SK-MEL-5 (cell line): ENCODE data around the gene DMPK. TPM values are rescaled to one million over a fixed set of nuclear protein-coding genes. Genes with fewer than 3 reads are reported as not detected.

ENCODE experiments used
- DNase-seq: peaks from one replicate; pipeline ENCODE4 v3.0.0-alpha.2; 2016; ENCODE audit warnings: low read depth, low spot score
- in situ Hi-C: cut with HindIII; loops from 2 replicates; pipeline ENCODE4 v1.10.0; 2016; ENCODE audit warnings: low sequenced_read_pairs, high pct_unique_total_duplicates, low pct_unique_long_range_greater_than_20kb
- total RNA-seq: library from RNA; depleted of rRNA; stranded (reverse); fragments of >200 nt; shearing (Covaris generic); gene quantifications from 2 replicates; pipeline ENCODE4 v1.2.3, GENCODE V29; 2014

The DMPK gene
- total RNA-seq, 1 experiment from 2014 or later: 5.1 TPM

DNA sequence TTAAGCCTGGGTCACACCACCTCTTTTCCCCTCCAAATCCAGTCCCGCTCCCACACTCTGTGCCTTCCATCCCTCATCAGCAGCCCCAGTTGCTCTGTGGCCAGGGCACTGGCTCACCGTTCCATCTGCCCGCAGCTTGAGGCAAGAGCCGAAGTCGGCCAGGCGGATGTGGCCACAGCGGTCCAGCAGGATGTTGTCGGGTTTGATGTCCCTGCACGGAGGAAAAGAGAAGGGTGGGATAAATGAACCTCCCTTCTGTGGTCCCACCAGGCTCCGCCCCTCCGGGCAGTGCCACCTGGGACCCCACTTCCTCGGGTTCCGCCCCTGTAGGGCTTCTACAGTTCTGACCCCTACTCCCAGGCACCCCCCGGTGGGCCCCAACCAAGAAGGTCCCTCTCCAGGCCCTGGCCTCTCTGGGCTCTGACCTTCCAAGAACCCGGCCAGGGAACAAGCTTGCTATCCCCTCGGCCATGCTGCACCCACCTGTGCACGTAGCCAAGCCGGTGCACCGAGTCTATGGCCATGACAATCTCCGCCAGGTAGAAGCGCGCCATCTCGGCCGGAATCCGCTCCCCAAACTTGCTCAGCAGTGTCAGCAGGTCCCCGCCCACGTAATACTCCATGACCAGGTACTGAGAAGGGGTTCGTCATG, 4.2 kb downstream of the DMPK start:
- no peak for DNase-seq
- in situ Hi-C loops: no loop called here

GRCh38 chr19:45777395-45777961, 4.8 kb downstream of the DMPK start:
- no peak for DNase-seq
- in situ Hi-C loops: no loop called here

DNA sequence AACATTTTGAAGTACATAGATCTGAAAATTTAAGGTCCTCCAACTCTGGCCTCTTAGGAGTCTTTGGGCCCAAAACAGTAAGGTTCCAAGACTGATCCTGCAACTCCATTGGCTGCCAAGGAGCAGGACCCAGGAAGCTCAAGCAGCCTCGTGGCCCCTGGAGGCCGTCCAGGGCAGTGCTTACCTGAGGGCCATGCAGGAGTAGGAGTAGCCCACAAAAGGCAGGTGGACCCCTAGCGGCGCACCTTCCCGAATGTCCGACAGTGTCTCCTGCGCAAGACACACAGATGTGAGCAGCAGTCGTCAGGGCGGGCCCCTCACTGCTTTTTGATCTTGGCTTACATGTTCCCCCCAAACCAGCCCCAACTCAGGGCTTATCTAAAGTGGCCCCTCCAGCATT, 7.5 kb downstream of the DMPK start:
- in situ Hi-C loops: no loop called here
- no peak for DNase-seq

DNA sequence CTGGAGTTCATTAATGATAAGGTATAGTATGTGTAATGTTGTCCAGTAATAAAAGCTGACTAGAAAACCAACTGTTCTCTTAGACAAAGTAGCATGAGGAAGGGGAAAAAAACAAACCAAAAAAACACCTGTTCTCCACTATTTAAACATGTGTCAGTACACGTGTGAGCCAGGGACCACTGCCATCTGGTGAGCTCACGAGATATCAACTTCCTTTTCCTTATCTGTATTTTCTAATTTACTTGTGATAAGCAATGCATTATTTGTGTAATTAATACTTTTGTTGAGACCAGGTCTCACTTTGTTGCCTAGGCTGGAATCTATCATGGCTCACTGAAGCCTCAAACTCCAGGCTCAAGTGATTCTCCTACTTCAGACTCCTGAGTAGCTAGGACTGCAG, 8.9 kb downstream of the DMPK start:
- DNase-seq: no peak
- in situ Hi-C loops: no loop called here

- in situ Hi-C loops: no loop called here
- no peak for DNase-seq
Measured at GRCh38 chr19:45772912-45773311, 9.4 kb downstream of the DMPK start.

DNA sequence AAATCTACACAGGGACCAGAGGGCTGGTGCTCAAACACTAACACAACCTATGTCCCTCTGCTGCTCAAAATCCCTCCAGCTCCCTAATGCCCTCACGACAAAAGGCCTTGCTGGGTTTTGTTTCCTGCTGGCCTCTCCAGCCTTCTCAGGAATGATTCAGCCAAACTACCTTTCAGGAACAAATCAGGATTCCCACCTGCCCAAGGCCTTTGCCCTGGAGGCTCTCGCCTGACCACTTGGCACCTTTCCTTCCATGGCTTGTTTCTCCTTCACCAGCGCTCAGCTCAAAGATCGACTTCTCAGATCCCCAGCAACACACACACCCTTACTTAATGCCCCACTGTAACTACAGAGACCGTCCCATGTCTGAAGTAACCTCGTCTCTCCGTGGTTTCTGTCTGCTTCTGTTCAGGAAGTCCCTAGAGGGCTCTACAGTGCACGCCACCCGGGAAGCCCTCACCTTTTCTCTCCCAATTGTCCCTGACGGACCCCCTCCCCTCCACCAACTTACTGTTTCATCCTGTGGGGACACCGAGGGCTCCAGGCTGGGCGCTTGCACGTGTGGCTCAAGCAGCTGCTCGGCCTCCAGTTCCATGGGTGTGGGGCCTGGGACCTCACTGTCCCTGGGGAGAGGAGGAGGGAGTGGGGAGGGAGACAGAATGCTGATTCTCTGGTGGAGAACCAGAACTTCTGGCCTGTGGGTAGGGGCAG, 10.0 kb downstream of the DMPK start:
- in situ Hi-C loops: no loop called here
- no peak for DNase-seq

- DNase-seq: no peak
- in situ Hi-C loops: no loop called here
Measured at GRCh38 chr19:45771311-45771933, 10.9 kb downstream of the DMPK start.

DNA sequence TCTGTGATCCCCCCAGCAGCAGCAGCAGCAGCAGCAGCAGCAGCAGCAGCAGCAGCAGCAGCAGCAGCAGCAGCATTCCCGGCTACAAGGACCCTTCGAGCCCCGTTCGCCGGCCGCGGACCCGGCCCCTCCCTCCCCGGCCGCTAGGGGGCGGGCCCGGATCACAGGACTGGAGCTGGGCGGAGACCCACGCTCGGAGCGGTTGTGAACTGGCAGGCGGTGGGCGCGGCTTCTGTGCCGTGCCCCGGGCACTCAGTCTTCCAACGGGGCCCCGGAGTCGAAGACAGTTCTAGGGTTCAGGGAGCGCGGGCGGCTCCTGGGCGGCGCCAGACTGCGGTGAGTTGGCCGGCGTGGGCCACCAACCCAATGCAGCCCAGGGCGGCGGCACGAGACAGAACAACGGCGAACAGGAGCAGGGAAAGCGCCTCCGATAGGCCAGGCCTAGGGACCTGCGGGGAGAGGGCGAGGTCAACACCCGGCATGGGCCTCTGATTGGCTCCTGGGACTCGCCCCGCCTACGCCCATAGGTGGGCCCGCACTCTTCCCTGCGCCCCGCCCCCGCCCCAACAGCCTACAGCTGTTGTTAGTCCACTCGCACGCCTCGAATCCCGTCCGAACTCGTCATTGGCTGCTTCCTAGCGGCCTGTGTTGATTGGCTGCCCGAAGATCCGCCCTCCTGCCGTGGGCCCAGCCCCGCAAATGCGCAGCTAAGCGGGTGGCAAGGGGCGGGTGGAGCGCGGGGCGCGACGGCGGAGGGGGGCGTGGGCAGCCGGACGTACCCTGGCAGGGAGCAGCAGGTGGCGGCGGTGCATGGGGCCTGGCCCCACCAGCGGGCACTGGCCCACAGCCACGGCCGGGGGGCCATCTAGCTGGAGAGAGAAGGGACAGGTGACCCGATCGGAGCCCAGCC, 11.8 kb downstream of the DMPK start:
- in situ Hi-C loops: no loop called here
- DNase-seq: peak; percentile 98

DNA sequence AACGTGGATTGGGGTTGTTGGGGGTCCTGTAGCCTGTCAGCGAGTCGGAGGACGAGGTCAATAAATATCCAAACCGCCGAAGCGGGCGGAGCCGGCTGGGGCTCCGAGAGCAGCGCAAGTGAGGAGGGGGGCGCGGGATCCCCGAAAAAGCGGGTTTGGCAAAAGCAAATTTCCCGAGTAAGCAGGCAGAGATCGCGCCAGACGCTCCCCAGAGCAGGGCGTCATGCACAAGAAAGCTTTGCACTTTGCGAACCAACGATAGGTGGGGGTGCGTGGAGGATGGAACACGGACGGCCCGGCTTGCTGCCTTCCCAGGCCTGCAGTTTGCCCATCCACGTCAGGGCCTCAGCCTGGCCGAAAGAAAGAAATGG, 12.5 kb downstream of the DMPK start:
- in situ Hi-C loops: no loop called here
- peak; percentile 35 for DNase-seq

GRCh38 chr19:45768984-45769782, 13.1 kb downstream of the DMPK start, which contains the start of gene SIX5:
TSS of gene SIX5 (minus strand) at chr19:45769252. CDS start at chr19:45768844, 408 bp downstream.
- in situ Hi-C loops: no loop called here
- DNase-seq: peak; percentile 97

- in situ Hi-C loops: no loop called here
- DNase-seq: no peak
Measured at GRCh38 chr19:45768655-45768983, 13.7 kb downstream of the DMPK start.

DNA sequence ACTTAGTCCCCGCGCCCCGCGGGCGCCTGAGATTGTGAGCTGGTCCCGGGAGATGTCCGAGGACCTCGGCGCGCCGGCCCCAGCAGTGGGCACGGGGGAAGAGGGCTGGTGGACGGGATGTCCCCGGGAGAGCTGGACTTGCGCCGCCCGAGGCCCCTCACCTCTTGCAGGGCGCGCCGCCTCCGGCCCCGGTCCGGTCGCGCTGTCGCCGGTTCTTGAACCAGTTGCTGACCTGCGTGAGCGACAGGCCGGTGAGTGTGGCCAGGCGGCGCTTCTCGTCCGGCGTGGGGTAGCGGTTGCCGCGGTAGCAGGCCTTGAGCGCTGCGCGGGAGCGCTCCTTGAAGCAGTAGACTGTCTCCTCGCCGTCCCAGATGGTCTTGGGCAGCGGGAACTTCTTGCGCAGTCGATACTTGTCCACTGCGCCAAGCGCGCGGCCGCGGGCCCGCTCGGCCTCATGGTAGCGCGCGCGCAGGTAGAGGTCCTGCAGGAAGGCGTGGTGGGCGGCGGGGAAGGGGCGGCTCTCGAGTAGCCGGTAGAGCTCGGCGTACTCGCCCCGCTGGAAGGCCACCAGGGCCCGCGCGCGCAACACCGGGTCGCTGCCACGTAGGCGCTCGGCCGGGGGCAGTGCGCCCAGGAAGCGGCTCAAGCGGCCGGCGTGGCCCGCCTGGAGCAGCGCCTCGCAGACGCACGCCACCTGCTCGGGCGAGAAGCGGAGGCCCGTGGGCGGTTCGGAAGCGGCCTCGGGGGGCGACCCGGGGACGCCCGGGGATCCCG, 14.2 kb downstream of the DMPK start:
- peak; percentile 39 for DNase-seq
- in situ Hi-C loops: no loop called here

DNA sequence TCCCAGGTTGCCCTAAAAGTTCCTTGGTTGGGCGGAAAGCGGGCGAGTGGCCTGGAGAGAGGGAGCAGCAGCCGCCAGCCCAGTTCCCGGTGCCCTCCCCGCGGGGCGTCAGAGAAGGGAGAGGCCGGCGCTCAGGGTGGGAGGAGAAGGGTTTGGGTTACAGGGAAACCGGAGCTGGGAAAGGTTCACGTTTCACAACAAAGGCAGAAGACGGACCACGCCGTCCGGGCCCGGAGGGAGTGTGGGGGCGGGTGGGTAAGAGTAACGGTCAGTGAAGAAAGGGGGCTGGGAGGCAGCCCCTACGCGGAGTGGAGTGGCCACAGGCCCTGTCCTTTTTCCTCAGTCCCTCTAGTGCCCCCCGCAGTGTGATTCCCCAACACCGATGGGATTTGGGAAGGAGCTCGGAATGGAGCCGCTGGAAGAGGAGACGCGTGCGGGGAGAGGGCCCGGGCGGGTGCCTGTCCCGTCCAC, 14.8 kb downstream of the DMPK start:
- DNase-seq: peak; percentile 33
- in situ Hi-C loops: no loop called here

GRCh38 chr19:45766869-45767346, 15.4 kb downstream of the DMPK start:
- DNase-seq: no peak
- in situ Hi-C loops: no loop called here

- DNase-seq: no peak
- in situ Hi-C loops: no loop called here
Measured at GRCh38 chr19:45766296-45766868, 15.9 kb downstream of the DMPK start.
